Panc1 (cell line): ENCODE measurements around the gene NOS1AP. TPM values are rescaled to one million over a fixed set of nuclear protein-coding genes. Genes with fewer than 3 reads are reported as not detected.

Experiments
- ATAC-seq: fragments of 200-7000 bp; cut with Tn5 transposase; 2 replicates; pipeline ENCODE4 v1.9.1; 2020; ENCODE audit warnings: mild to moderate bottlenecking, moderate library complexity
- BruUV-seq: library from RNA; stranded (reverse); fragments of 400-500 nt; replicated peaks from 2 replicates; lab custom pipeline; 2021; lab: Mats Ljungman, UMichigan
- CTCF ChIA-PET: fragments of 300-600 bp; sonication (Branson Sonifier 250); formaldehyde crosslinking; loops from one replicate; lab custom pipeline; 2022; ENCODE audit warnings: antibody characterized with exemption; lab: Charles Lee
- POLR2A ChIA-PET: fragments of 300-600 bp; sonication (Branson Sonifier 250); formaldehyde crosslinking; loops from one replicate; lab custom pipeline; 2022; ENCODE audit warnings: antibody characterized with exemption; lab: Charles Lee
- DNase-seq: peaks from one replicate; pipeline ENCODE4 v3.0.0-alpha.2; 2010; ENCODE audit warnings: low read depth, low spot score
- H3K27ac ChIP-seq: 2 replicates; pipeline ENCODE4 v1.5.1; 2011; ENCODE audit warnings: mild to moderate bottlenecking, low read length, inconsistent platforms
- H3K27me3 ChIP-seq: fragments of 200-500 bp; sonication (Bioruptor generic); 2 replicates; pipeline ENCODE4 v1.6.0; 2014; ENCODE audit warnings: low read length, inconsistent platforms; ENCODE audit not compliant: control insufficient read depth, insufficient read depth
- H3K36me3 ChIP-seq: fragments of 200-500 bp; sonication (Bioruptor generic); 2 replicates; pipeline ENCODE4 v1.5.1; 2014; ENCODE audit warnings: inconsistent platforms, mild to moderate bottlenecking, low read length, moderate library complexity; ENCODE audit not compliant: control insufficient read depth, insufficient read depth
- H3K4me1 ChIP-seq: 2 replicates; pipeline ENCODE4 v1.5.1; 2011; ENCODE audit warnings: inconsistent platforms, mild to moderate bottlenecking, low read length, moderate library complexity; ENCODE audit not compliant: control insufficient read depth, insufficient read depth
- H3K4me3 ChIP-seq, 2 experiments: 2 replicates each; pipeline ENCODE4 v1.5.1; 2011 to 2012; ENCODE audit warnings: low read depth in 2 of 2, low read length in 2 of 2, mild to moderate bottlenecking in 2 of 2, inconsistent platforms in 1 of 2, moderate library complexity in 1 of 2
- H3K9me3 ChIP-seq: fragments of 200-500 bp; sonication (Bioruptor generic); 2 replicates; pipeline ENCODE4 v1.5.1; 2014; ENCODE audit warnings: low read depth, mild to moderate bottlenecking, inconsistent platforms, low read length, moderate library complexity; ENCODE audit not compliant: control insufficient read depth, insufficient read depth
- CTCF ChIP-seq: fragments of 450-650 bp; IDR thresholded peaks from 2 replicates; pipeline ENCODE4 v1.5.1; 2017; ENCODE audit warnings: mild to moderate bottlenecking
- POLR2AphosphoS5 ChIP-seq: IDR thresholded peaks from 2 replicates; pipeline ENCODE4 v1.6.1; 2012; ENCODE audit warnings: mild to moderate bottlenecking, low read depth, low read length, moderate library complexity
- REST ChIP-seq, 2 experiments: IDR thresholded peaks; 2 replicates each; pipeline ENCODE4 v1.6.1; 2011 to 2012; ENCODE audit warnings: low read depth in 2 of 2, control low read depth in 1 of 2, low read length in 1 of 2, mild to moderate bottlenecking in 1 of 2, moderate library complexity in 1 of 2; ENCODE audit not compliant: insufficient read depth in 1 of 2
- SIN3A ChIP-seq: IDR thresholded peaks from 2 replicates; pipeline ENCODE4 v1.6.1; 2012; ENCODE audit warnings: low read depth, mild to moderate bottlenecking, low read length, moderate library complexity, borderline replicate concordance; ENCODE audit not compliant: insufficient read depth
- TCF7L2 ChIP-seq: IDR thresholded peaks from 2 replicates; pipeline ENCODE4 v1.6.1; 2011; ENCODE audit warnings: mild to moderate bottlenecking, low read depth, low read length, inconsistent platforms
- in situ Hi-C: cut with HindIII; loops from 2 replicates; pipeline ENCODE4 v1.10.0; 2016; ENCODE audit warnings: low sequenced_read_pairs, low pct_unique_long_range_greater_than_20kb
- intact Hi-C: fragments of 100-400 bp; cut with micrococcal nuclease; formaldehyde crosslinking; loops from one replicate; pipeline ENCODE4 v1.10.0; 2022; ENCODE audit not compliant: unreplicated experiment
- total RNA-seq: library from RNA; stranded (reverse); gene quantifications from one replicate; pipeline ENCODE4 v1.2.1, GENCODE V29; 2021; ENCODE audit not compliant: unreplicated experiment

NOS1AP gene
- total RNA-seq, 1 experiment from 2014 or later, result 27.9 TPM

- POLR2A ChIA-PET, result no interaction called here
Measured at GRCh38 chr1:162128693-162129356, 59.3 kb downstream of the NOS1AP start.

GRCh38 chr1:162130308-162130707, 60.8 kb downstream of the NOS1AP start:
- no peak for DNase-seq
- Histone ChIP-seq H3K4me3 (no peak overlapping the region), H3K36me3 (no peaks in the 10 kb centered on the region), H3K4me1 (peaks cover 81% of the 10 kb centered on the region), H3K9me3 (no peaks in the 10 kb centered on the region), H3K27ac (peak overlapping the region; percentile 99), H3K27me3 (no peaks in the 10 kb centered on the region)
- no TSS peak for BruUV-seq
- ATAC-seq, result no peak
- in situ Hi-C loops (no loop called here), intact Hi-C loops (loop anchor here (5.0 kb wide), 1 partner anchor 58 kb away; no protein-coding TSS in a partner anchor)
- TF ChIP-seq CTCF (no peak), REST (IDR thresholded peaks at IDR 0.05; ENCODE audit: insufficient read depth in 1 of 2, low read depth in 2 of 2, low read length in 1 of 2) (no peak), TCF7L2 (no peak), SIN3A (no peak), POLR2AphosphoS5 (no peak)
- CTCF ChIA-PET, result no interaction called here
- POLR2A ChIA-PET, result no interaction called here

More at GRCh38 chr1:162128693-162129356, 59.3 kb downstream of the NOS1AP start:
- DNase-seq (no peak), ATAC-seq (peak; percentile 54; the same call in 1 of the 2 replicates)
- in situ Hi-C loops (no loop called here), intact Hi-C loops (no loop called here)
- CTCF ChIA-PET, result no interaction called here
- no TSS peak for BruUV-seq
- no peaks in the 10 kb centered on the region for H3K27me3 ChIP-seq
- H3K36me3 ChIP-seq, result no peaks in the 10 kb centered on the region
- peaks cover 66% of the 10 kb centered on the region for H3K4me1 ChIP-seq
- peak overlapping the region; percentile 99 for H3K27ac ChIP-seq
- TF ChIP-seq REST (IDR thresholded peaks at IDR 0.05; ENCODE audit: insufficient read depth in 1 of 2, low read depth in 2 of 2, low read length in 1 of 2) (no peak), SIN3A (no peak), CTCF (no peak), POLR2AphosphoS5 (no peak), TCF7L2 (no peak)
- H3K4me3 ChIP-seq, result no peak overlapping the region
- no peaks in the 10 kb centered on the region for H3K9me3 ChIP-seq
